ENCODE data around the gene RGS7. TPM values are rescaled to one million over a fixed set of nuclear protein-coding genes. Genes with fewer than 3 reads are reported as not detected.

Gene RGS7
- total and polyA plus RNA-seq, 2 of the 8 experiments (the other 6 are each of a cell fraction or from before 2014, with no cell fraction given), result 1.6 to 3.0 TPM

- TF ChIP-seq CHD2 (IDR thresholded peaks at IDR 0.05; ENCODE audit: low read length), result no peak
- TF ChIP-seq SIX5 (IDR thresholded peaks at IDR 0.05; ENCODE audit: low read depth, low read length), result no peak
- no peak for TF ChIP-seq BACH1 (IDR thresholded peaks at IDR 0.05; ENCODE audit: low read length)
- TF ChIP-seq EZH2 (IDR thresholded peaks at IDR 0.05; ENCODE audit: low read depth, low read length, severe bottlenecking), result no peak
Measured at GRCh38 chr1:240739139-240739538, 617.9 kb downstream of the RGS7 start (continued).
